Keratinocyte (primary cell): ENCODE data around the gene FBXL17. TPM values are rescaled to one million over a fixed set of nuclear protein-coding genes. Genes with fewer than 3 reads are reported as not detected.

Experiments
- DNase-seq: peaks from one replicate; pipeline ENCODE4 v3.0.0-alpha.2; 2011; ENCODE audit warnings: low read depth, missing footprints, low spot score
- FAIRE-seq: peaks from 2 replicates; lab custom pipeline; 2011; peaks lifted over from hg19 to GRCh38; lab: Jason Lieb, UNC
- H2AFZ ChIP-seq: 2 replicates; pipeline ENCODE4 v1.6.0; 2012; ENCODE audit warnings: low read length, control low read depth, inconsistent platforms; ENCODE audit not compliant: control insufficient read depth
- H3K27ac ChIP-seq: 2 replicates; pipeline ENCODE4 v1.5.1; 2011; ENCODE audit warnings: low read length; ENCODE audit not compliant: control insufficient read depth, insufficient read depth
- H3K27me3 ChIP-seq: 3 replicates; pipeline ENCODE4 v1.6.0; 2011; ENCODE audit warnings: low read length; ENCODE audit not compliant: control insufficient read depth, insufficient read depth; ENCODE audit errors: extremely low read depth
- H3K36me3 ChIP-seq, 2 experiments: 2 replicates in 1 of 2; 3 replicates in 1 of 2; pipeline ENCODE4 v1.5.1; 2011; ENCODE audit warnings: low read length in 2 of 2, mild to moderate bottlenecking in 1 of 2; ENCODE audit not compliant: control insufficient read depth in 2 of 2, insufficient read depth in 2 of 2; ENCODE audit errors: extremely low read depth in 1 of 2
- H3K4me1 ChIP-seq: 3 replicates; pipeline ENCODE4 v1.5.1; 2011; ENCODE audit warnings: low read length; ENCODE audit not compliant: control insufficient read depth, insufficient read depth; ENCODE audit errors: extremely low read depth
- H3K4me2 ChIP-seq: 3 replicates; pipeline ENCODE4 v1.6.0; 2011; ENCODE audit warnings: low read depth, low read length; ENCODE audit not compliant: control insufficient read depth, insufficient read depth; ENCODE audit errors: extremely low read depth
- H3K4me3 ChIP-seq, 3 experiments: fragments of 200-600 bp in 1 of 3; sonication (generic) in 1 of 3; 2 replicates in 2 of 3; 3 replicates in 1 of 3; pipeline ENCODE4 v1.5.1; 2011 to 2016; ENCODE audit warnings: low read length in 3 of 3, mild to moderate bottlenecking in 3 of 3, control low read depth in 2 of 3, inconsistent platforms in 1 of 3, low read depth in 1 of 3, mixed read lengths in 1 of 3, mixed run types in 1 of 3, moderate library complexity in 1 of 3; ENCODE audit not compliant: control insufficient read depth in 2 of 3, insufficient read depth in 2 of 3; ENCODE audit errors: extremely low read depth in 1 of 3
- H3K79me2 ChIP-seq: 2 replicates; pipeline ENCODE4 v1.6.0; 2012; ENCODE audit warnings: low read length; ENCODE audit not compliant: control insufficient read depth, insufficient read depth
- H3K9ac ChIP-seq: 3 replicates; pipeline ENCODE4 v1.6.0; 2011; ENCODE audit warnings: low read length; ENCODE audit not compliant: control insufficient read depth, insufficient read depth; ENCODE audit errors: extremely low read depth
- H3K9me1 ChIP-seq: 3 replicates; pipeline ENCODE4 v1.6.0; 2011; ENCODE audit warnings: low read length; ENCODE audit not compliant: control insufficient read depth, insufficient read depth; ENCODE audit errors: extremely low read depth
- H3K9me3 ChIP-seq: 2 replicates; pipeline ENCODE4 v1.5.1; 2012; ENCODE audit warnings: low read depth, low read length; ENCODE audit not compliant: control insufficient read depth
- H4K20me1 ChIP-seq: 3 replicates; pipeline ENCODE4 v1.6.0; 2011; ENCODE audit warnings: low read length; ENCODE audit not compliant: control insufficient read depth, insufficient read depth; ENCODE audit errors: extremely low read depth
- CTCF ChIP-seq, 3 experiments: IDR thresholded peaks in 1 of 3; conservative IDR thresholded peaks in 1 of 3; optimal IDR thresholded peaks in 1 of 3; 2 replicates in 2 of 3; 3 replicates in 1 of 3; pipeline versions ENCODE3 to v1.5.1; 2011; ENCODE audit warnings: low read length in 3 of 3, mild to moderate bottlenecking in 3 of 3, moderate library complexity in 2 of 3, control low read depth in 1 of 3, inconsistent platforms in 1 of 3; ENCODE audit not compliant: insufficient read depth in 2 of 3; ENCODE audit errors: extremely low read depth in 1 of 3
- EZH2 ChIP-seq: IDR thresholded peaks from one replicate; pipeline ENCODE4 v1.6.1; 2012; ENCODE audit warnings: inconsistent platforms, mild to moderate bottlenecking, low read length, moderate library complexity
- dilution Hi-C: fragments of 300-500 bp; cut with MboI; formaldehyde crosslinking; loops from one replicate; pipeline ENCODE4 v1.7.0; 2020; ENCODE audit warnings: low sequenced_read_pairs; ENCODE audit not compliant: extremely low pct_ligation_motif_present
- polyA plus RNA-seq, 5 experiments: library from polyadenylated mRNA; depleted of rRNA in 3 of 5; stranded (reverse) in 3 of 5; stranded (forward) in 1 of 5; unstranded in 1 of 5; fragments of >200 nt; gene quantifications; 1 replicate in 1 of 5; 2 replicates in 3 of 5; 3 replicates in 1 of 5; pipeline versions ENCODE4 v1.2.1 to v1.2.3, GENCODE V29; 2011 to 2012; ENCODE audit warnings: missing spikeins in 2 of 5, low read depth in 1 of 5, low replicate concordance in 1 of 5

Gene FBXL17
- polyA plus RNA-seq, 1 donor (not counting 4 experiments of a cell fraction or from before 2014, with no cell fraction given), result 5.7 TPM

GRCh38 chr5:107813559-107813958 is 568.3 kb downstream of the FBXL17 start:
- TF ChIP-seq CTCF (optimal IDR thresholded peaks at IDR 0.05 in 1 of 3, IDR thresholded peaks at IDR 0.05 in 1 of 3, conservative IDR thresholded peaks at IDR 0.05 in 1 of 3; ENCODE audit: extremely low read depth in 1 of 3, insufficient read depth in 2 of 3, low read length in 3 of 3) (no peak), EZH2 (no peak)
- Histone ChIP-seq H3K4me2 (no peak overlapping the region), H3K36me3 (no peaks in the 10 kb centered on the region), H3K9me1 (no peaks in the 10 kb centered on the region), H2AFZ (no peak overlapping the region), H3K9ac (no peak overlapping the region), H3K4me3 (no peak overlapping the region), H3K9me3 (no peaks in the 10 kb centered on the region), H3K79me2 (no peaks in the 10 kb centered on the region), H3K4me1 (no peaks in the 10 kb centered on the region), H4K20me1 (no peaks in the 10 kb centered on the region), H3K27me3 (peaks cover 4% of the 10 kb centered on the region), H3K27ac (no peak overlapping the region)
- dilution Hi-C loops, result no loop called here
- no peak for FAIRE-seq
- DNase-seq, result no peak

GRCh38 chr5:107812570-107813141 is 569.2 kb downstream of the FBXL17 start:
- H3K4me2 ChIP-seq, result no peak overlapping the region
- H3K9ac ChIP-seq, result no peak overlapping the region
- TF ChIP-seq CTCF (optimal IDR thresholded peaks at IDR 0.05 in 1 of 3, IDR thresholded peaks at IDR 0.05 in 1 of 3, conservative IDR thresholded peaks at IDR 0.05 in 1 of 3; ENCODE audit: extremely low read depth in 1 of 3, insufficient read depth in 2 of 3, low read length in 3 of 3) (no peak), EZH2 (no peak)
- H3K4me3 ChIP-seq, result no peak overlapping the region
- no peaks in the 10 kb centered on the region for H3K9me1 ChIP-seq
- DNase-seq (no peak), FAIRE-seq (no peak)
- H3K27ac ChIP-seq, result no peak overlapping the region
- dilution Hi-C loops, result no loop called here
- H3K79me2 ChIP-seq, result no peaks in the 10 kb centered on the region
- H3K36me3 ChIP-seq, result no peaks in the 10 kb centered on the region
- H3K9me3 ChIP-seq, result no peaks in the 10 kb centered on the region
- no peaks in the 10 kb centered on the region for H3K4me1 ChIP-seq
- no peaks in the 10 kb centered on the region for H4K20me1 ChIP-seq
- H3K27me3 ChIP-seq, result peaks cover 4% of the 10 kb centered on the region
- no peak overlapping the region for H2AFZ ChIP-seq
